Ovary (tissue), 3 donors: ENCODE results near the gene TMEM39B.

Source experiments
- CTCF ChIP-seq, 3 donors: fragments of 450-650 bp in 2 of 3; fragments of 200-600 bp in 1 of 3; IDR thresholded peaks; one replicate each; pipeline versions ENCODE4 v1.5.1 to v1.8.0; 2016 to 2022; ENCODE audit warnings: antibody characterized with exemption in 3 of 3, mild to moderate bottlenecking in 1 of 3
- EP300 ChIP-seq: sonication (generic); formaldehyde crosslinking; IDR thresholded peaks from one replicate; pipeline ENCODE4 v1.6.1; 2017; ENCODE audit warnings: antibody characterized with exemption
- POLR2A ChIP-seq: fragments of 450-650 bp; IDR thresholded peaks from one replicate; pipeline ENCODE4 v1.6.1; 2017; ENCODE audit warnings: antibody characterized with exemption, mild to moderate bottlenecking, moderate library complexity
- donor health status: DM: no; HTN: no; CAD: no.

GRCh38 chr1:32077451-32077850 is 4.7 kb downstream of the TMEM39B start:
- TF ChIP-seq CTCF (IDR thresholded peaks at IDR 0.05): no peak
- no peak for TF ChIP-seq POLR2A
- TF ChIP-seq EP300: no peak
